CD4-positive, alpha-beta T cell treated with Interleukin-4 for 1 hour (primary cell): ENCODE results near the gene TMEM205.
"Not testable (repeated sequence)": the region's sequence is repeated elsewhere in the genome, so short reads cannot be mapped to it uniquely, and the experiment has no call there.

Source experiments
- DNase-seq, 2 donors: peaks; one replicate each; pipeline ENCODE4 v3.0.0-alpha.2; 2020 to 2022

Gene TMEM205

GRCh38 chr19:11346104-11346940 lies at the start of gene TMEM205, which contains the start of gene CCDC159:
TSS of gene TMEM205 (minus strand) at chr19:11346268. CDS start at chr19:11345619, 649 bp downstream.
TSS of gene CCDC159 (plus strand) at chr19:11346519. CDS start at chr19:11346607, 88 bp downstream.
- peak; percentile 99 for DNase-seq

GRCh38 chr19:11390933-11391680 lies 45.0 kb upstream of the TMEM205 start:
- DNase-seq: no peak

- no peak for DNase-seq
Measured at GRCh38 chr19:11390359-11390758, 44.3 kb upstream of the TMEM205 start.

DNA sequence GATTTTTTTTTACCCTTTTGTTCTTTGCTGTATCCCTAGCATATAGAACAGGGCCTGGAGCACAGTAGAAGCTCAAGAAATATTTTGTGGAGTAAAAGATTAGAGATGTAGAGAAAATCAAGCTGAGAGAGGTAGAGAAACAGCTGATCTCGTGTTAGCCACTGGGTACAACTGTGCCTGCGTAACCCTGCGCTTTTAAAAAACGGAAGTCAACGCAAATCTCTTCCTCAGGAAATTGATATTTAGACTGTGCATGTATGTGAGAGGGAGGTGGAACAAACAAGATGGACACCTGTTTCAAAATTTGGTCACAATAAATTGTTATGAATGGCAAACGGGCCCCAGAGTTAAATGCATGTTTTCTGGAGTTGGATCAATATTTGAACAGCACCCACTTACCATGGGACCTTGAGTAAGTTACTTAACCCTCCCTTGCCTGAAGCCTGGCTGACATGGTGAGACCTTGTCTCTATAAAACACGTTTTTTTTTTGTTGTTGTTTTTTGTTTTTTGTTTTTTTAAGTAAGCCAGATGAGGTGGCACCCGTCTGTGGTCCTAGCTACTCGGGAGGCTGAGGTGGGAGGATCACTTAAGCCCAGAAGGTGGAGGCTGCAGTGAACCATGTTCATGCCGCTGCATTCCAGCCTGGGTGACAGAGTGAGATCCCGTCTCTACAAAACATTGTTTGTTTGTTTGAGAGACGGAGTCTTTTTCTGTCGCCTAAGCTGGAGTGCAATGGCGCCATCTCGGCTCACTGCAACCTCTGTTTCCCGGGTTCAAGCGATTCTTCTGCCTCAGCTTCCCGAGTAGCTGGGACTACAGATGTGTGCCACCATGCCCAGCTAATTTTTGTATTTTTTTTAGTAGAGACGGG lies 41.3 kb upstream of the TMEM205 start:
- peak in 1 of 2 donors; percentile 35 for DNase-seq

DNA sequence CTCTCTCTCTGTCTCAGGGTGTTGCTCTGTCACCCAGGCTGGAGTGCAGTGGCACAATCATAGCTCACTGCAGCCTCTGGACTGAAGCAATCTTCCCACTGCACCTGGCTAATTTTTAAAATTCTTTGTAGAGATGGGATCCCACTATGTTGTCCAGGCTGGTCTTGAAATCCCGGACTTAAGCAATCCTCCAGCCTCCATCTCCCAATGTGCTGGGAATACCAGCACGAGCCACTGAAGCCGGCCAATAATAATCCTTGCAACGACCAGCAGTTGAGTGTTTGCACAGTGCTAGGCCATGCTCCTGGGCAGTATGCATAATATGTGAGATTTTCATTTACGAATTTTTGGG lies 38.7 kb upstream of the TMEM205 start:
- DNase-seq: no peak

DNA sequence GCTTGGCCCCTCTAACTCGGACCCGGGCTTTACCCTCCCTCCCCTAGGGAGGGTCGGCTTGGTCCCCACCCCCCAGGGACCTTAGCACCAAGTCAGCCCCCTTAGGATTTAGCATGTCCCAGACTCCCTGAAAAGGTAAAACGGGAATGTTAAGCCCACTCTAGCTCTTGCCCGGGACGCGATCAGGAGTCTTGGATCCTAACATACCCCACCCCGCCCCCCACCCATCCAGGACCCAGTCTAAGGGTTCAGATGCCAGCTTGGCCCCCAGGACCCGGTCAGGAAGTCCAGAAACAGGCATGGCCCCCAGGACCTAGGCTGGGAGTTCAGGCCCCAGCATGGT lies 37.6 kb upstream of the TMEM205 start:
- DNase-seq: no peak

DNA sequence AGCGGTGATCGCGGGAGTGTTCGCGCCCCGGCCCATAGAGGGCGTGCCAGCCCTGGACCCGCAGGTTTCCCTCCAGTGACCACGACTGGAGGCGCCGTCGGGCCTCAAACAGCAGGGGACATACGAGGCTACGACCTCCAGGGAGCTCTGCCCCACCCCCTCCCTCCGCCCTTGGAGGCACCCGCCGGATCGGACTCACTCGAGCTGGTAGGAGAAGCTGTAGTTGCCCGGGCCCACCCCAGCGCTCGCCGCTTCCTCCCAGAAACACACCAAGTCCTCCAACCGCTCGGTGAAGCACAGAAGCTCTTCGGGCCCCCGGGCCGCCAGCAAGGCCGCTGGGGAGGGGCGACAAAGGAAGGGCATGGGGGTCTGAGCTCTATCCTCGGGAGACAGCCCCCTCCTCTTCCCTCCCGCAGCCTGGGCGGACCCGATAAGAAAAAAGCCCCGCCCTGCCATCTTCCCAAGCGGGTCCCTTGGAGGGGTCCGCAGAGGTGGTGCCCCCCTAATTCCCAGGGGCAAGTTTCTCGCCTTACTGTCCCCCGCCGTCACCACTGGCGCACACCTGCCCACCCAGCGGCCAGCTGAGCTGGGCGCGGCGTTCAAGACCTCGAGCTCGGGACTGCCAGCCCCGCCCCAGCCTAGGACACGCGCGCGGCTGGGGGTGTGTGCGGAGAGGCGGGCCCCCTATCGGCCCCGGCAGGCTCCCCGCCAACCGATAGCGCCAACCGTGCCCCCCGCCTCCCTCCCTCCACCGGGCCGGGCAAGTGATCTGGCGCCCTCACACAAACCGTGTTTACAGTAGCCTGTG lies 37.0 kb upstream of the TMEM205 start:
- DNase-seq: peak; percentile 45 to 62

GRCh38 chr19:11380653-11381537 lies 34.8 kb upstream of the TMEM205 start:
- DNase-seq: peak; percentile 99

GRCh38 chr19:11379857-11380350 lies 33.8 kb upstream of the TMEM205 start:
- DNase-seq: peak in 1 of 2 donors; percentile 9

DNA sequence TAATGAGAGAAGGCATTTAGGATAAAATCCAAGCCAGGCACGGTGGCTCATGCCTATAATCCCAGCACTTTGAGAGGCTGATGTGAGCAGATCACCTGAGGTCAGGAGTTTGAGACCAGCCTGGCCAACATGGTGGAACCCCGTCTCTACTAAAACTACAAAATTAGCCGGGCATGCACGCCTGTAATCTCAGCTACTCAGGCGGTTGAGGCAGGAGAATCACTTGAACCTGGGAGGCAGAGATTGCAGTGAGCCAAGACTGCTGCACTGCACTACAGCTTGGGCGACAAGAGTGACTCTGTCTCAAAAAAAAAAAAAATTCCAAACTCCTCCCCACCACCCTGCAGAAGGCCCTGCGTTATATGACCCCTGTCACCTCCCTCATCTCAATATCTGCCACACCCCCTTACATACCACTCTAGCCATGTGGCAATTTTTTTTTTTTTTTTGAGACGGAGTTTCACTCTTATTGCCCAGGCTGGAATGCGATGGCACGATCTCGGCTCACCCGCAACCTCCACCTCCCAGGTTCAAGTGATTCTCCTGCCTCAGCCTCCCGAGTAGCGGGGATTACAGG lies 33.3 kb upstream of the TMEM205 start:
- not testable (repeated sequence) for DNase-seq

DNA sequence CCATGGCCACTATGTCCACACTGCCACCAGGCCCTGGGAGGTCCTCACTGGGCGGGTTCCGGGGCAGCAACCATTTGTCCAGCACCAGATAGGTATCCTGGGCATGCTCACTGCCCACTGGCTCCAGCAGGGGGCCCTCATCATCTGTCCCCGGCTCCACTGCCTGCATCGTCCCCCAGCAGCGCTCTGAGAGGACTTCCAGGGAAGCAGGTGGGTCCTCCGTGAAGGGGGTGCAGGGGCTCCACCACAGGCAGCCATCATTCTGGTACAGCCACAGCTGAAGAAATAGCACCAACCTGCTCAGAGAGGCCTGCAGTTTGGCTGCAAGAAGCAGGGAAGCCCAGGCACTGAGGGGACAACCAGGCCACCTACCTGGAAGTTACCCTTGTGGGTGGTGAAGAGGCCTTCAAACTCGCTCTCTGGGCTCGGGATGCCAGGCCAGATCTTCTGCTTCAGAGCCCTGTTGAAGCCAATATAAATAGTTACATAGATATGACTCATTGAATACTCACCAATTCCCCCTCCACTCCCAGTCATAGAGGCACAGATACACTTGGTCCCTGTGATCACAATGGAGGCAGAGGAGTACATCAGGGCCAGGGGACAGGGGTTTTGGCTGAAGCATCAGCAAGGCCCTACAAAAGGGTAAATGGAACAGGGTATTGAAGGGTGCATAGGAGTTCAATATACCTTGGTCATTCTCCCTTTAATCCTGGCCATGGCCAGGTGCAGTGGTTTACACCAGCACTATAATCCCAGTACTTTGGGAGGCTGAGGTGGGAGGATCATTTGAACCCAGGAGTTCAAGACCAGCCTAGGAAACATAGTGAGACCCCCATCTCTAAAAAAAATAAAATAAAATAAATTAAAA lies 32.5 kb upstream of the TMEM205 start:
- DNase-seq: peak in 1 of 2 donors; percentile 30

- no peak for DNase-seq
Measured at GRCh38 chr19:11377756-11378155, 31.7 kb upstream of the TMEM205 start.

- DNase-seq: peak; percentile 20 to 23
Measured at GRCh38 chr19:11377237-11377636, 31.2 kb upstream of the TMEM205 start.

- DNase-seq: peak; percentile 78 to 81
Measured at GRCh38 chr19:11375143-11375948, 29.3 kb upstream of the TMEM205 start.

DNA sequence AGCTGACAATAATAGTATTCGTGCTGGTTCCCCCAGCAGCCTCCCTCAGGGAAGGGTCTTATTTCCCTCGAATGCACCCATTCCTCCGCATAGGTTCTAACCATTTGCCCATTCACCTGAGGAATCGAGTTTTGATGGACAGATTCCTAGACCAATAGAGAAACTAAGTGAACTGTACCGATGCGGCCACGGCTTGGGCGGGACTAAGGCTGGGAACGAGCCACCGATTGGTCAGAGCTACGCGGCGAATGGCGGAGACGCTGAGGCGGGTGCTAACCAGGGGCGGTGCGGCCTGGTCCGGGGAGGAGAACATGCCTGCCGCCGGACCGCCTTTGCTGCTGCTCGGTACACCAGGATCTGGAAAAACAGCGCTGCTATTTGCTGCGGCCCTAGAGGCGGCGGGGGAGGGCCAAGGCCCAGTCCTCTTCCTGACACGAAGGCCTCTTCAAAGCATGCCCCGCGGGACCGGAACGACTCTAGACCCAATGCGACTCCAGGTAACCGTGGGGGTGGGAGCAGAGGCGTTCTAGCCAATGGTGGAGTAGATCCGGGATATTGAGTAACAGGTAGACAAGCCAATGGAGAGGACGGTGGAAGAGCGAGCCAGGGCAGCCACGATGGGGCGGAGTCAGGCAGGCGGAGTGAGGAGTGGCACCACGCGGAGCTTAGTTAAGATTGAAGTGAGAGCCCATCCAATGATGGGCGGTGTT lies 28.5 kb upstream of the TMEM205 start, which contains the start of gene SWSAP1:
Gene SWSAP1 (plus strand): TSS at position 234 of the 710 bp plus-strand sequence. CDS start 15 bp downstream, at position 249.
- DNase-seq: peak; percentile 99 to 100

DNA sequence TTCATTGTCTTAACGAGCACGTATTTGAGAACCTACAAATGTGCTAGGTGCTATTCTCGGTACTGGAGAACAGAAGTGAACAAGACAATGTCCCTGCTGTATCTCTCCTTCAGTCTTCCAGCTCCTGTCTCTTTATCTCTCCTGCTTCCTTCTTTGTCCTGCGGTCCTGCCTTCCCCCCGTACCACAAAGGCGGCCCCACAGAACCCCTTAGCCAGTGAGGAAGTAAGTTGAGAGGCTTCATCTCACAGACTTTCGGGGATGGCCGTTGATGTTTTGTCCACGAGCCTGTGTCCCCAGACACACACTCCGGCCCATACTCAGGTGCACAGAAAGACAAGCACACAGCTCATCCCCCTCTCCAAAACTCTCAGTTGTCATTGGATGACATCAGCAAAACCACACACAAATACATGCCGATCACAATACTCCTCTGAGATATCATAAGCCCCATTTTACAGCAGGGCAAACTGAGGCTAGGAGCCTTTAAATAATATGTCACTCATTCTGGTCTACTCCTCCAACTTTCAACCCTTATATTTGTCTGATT lies 27.9 kb upstream of the TMEM205 start:
- DNase-seq: peak in 1 of 2 donors; percentile 20

GRCh38 chr19:11373166-11373884 lies 27.3 kb upstream of the TMEM205 start:
- no peak for DNase-seq
